Activated CD8-positive, alpha-beta memory T cell treated with anti-CD3 and anti-CD28 coated beads for 1 hour (primary cell): ENCODE measurements around the gene DOP1B.
"Not testable (repeated sequence)": the region's sequence is repeated elsewhere in the genome, so short reads cannot be mapped to it uniquely, and the experiment has no call there.

Experiments used
- DNase-seq, 2 donors: peaks; one replicate each; pipeline ENCODE4 v3.0.0-alpha.2; 2020; ENCODE audit warnings: low read depth in 1 of 2; ENCODE audit errors: extremely low read depth in 1 of 2

DOP1B gene

GRCh38 chr21:36170823-36171222 is 14.2 kb downstream of the DOP1B start:
- DNase-seq: no peak

GRCh38 chr21:36171336-36171735 is 14.7 kb downstream of the DOP1B start:
- DNase-seq: no peak

- DNase-seq: no peak
Observed at GRCh38 chr21:36171741-36172331, 15.2 kb downstream of the DOP1B start.

- no peak for DNase-seq
Observed at GRCh38 chr21:36174780-36175179, 18.2 kb downstream of the DOP1B start.

GRCh38 chr21:36175771-36176565 is 19.3 kb downstream of the DOP1B start:
- no peak for DNase-seq

GRCh38 chr21:36178349-36178748 is 21.7 kb downstream of the DOP1B start:
- no peak for DNase-seq

GRCh38 chr21:36179145-36179544 is 22.5 kb downstream of the DOP1B start:
- DNase-seq: no peak

GRCh38 chr21:36180963-36181362 is 24.3 kb downstream of the DOP1B start:
- DNase-seq: no peak

- no peak for DNase-seq
Observed at GRCh38 chr21:36183144-36183795, 26.6 kb downstream of the DOP1B start.

- DNase-seq: no peak
Observed at GRCh38 chr21:36184545-36184944, 27.9 kb downstream of the DOP1B start.

GRCh38 chr21:36185523-36185922 is 28.9 kb downstream of the DOP1B start:
- DNase-seq: no peak

GRCh38 chr21:36186081-36186480 is 29.5 kb downstream of the DOP1B start:
- DNase-seq: no peak

- DNase-seq: no peak
Observed at GRCh38 chr21:36186506-36187399, 30.1 kb downstream of the DOP1B start.

GRCh38 chr21:36188081-36188681 is 31.6 kb downstream of the DOP1B start:
- no peak for DNase-seq

- DNase-seq: no peak
Observed at GRCh38 chr21:36188937-36189336, 32.3 kb downstream of the DOP1B start.

GRCh38 chr21:36190736-36191135 is 34.1 kb downstream of the DOP1B start:
- DNase-seq: no peak

GRCh38 chr21:36193200-36193599 is 36.6 kb downstream of the DOP1B start:
- DNase-seq: no peak

GRCh38 chr21:36194024-36194423 is 37.4 kb downstream of the DOP1B start:
- no peak for DNase-seq

GRCh38 chr21:36195613-36196012 is 39.0 kb downstream of the DOP1B start:
- no peak for DNase-seq

- no peak for DNase-seq
Observed at GRCh38 chr21:36199021-36199420, 42.4 kb downstream of the DOP1B start.

- not testable (repeated sequence) for DNase-seq
Observed at GRCh38 chr21:36199575-36199974, 43.0 kb downstream of the DOP1B start.
